Measurements from ENCODE around the gene TIGD4. TPM values are rescaled to one million over a fixed set of nuclear protein-coding genes. Genes with fewer than 3 reads are reported as not detected.

TIGD4 gene
- total and polyA plus RNA-seq, 4 donors, result 0.02 to 0.42 (median 0.23) TPM

GRCh38 chr4:152828122-152828521 is 48.6 kb upstream of the TIGD4 start:
- H3K36me3 ChIP-seq (ENCODE audit: control insufficient read depth in 4 of 4, insufficient read depth in 3 of 4, low read depth in 1 of 4, low read length in 3 of 4), result no peaks in the 10 kb centered on the region
- H3K27me3 ChIP-seq (ENCODE audit: control insufficient read depth in 4 of 4, insufficient read depth in 4 of 4, low read length in 3 of 4), result no peaks in the 10 kb centered on the region
- WGBS, result 97% methylated on average over 1 of the region's 1 CpG
- H3K4me3 ChIP-seq (ENCODE audit: low read depth in 1 of 3, low read length in 3 of 3), result no peak overlapping the region
- no peak for DNase-seq (ENCODE audit: low spot score)
- TF ChIP-seq FOXA1 (IDR thresholded peaks at IDR 0.05), result no peak
- H3K9me3 ChIP-seq (ENCODE audit: control insufficient read depth in 4 of 4, low read length in 3 of 4), result peaks cover 0 to 3% (median 0%) of the 10 kb centered on the region in 4 donors
- H3K9ac ChIP-seq (ENCODE audit: low read depth in 1 of 2, low read length in 2 of 2), result no peak overlapping the region
- no peaks in the 10 kb centered on the region for H3K4me1 ChIP-seq (ENCODE audit: control insufficient read depth in 4 of 4, insufficient read depth in 4 of 4, low read length in 3 of 4)
- H3K27ac ChIP-seq (ENCODE audit: low read depth in 1 of 2, low read length in 2 of 2), result no peak overlapping the region

- Histone ChIP-seq H3K4me3 (ENCODE audit: low read depth in 1 of 3, low read length in 3 of 3) (no peak overlapping the region), H3K9me3 (ENCODE audit: control insufficient read depth in 4 of 4, low read length in 3 of 4) (peaks cover 0 to 3% (median 0%) of the 10 kb centered on the region in 4 donors), H3K36me3 (ENCODE audit: control insufficient read depth in 4 of 4, insufficient read depth in 3 of 4, low read depth in 1 of 4, low read length in 3 of 4) (no peaks in the 10 kb centered on the region), H3K9ac (ENCODE audit: low read depth in 1 of 2, low read length in 2 of 2) (no peak overlapping the region), H3K4me1 (ENCODE audit: control insufficient read depth in 4 of 4, insufficient read depth in 4 of 4, low read length in 3 of 4) (no peaks in the 10 kb centered on the region), H3K27ac (ENCODE audit: low read depth in 1 of 2, low read length in 2 of 2) (no peak overlapping the region), H3K27me3 (ENCODE audit: control insufficient read depth in 4 of 4, insufficient read depth in 4 of 4, low read length in 3 of 4) (no peaks in the 10 kb centered on the region)
- TF ChIP-seq MAX (IDR thresholded peaks at IDR 0.05) (no peak), TAF1 (conservative IDR thresholded peaks at IDR 0.05) (no peak), REST (IDR thresholded peaks at IDR 0.05) (no peak), RAD21 (IDR thresholded peaks at IDR 0.05) (no peak), SP1 (IDR thresholded peaks at IDR 0.05) (no peak), GABPA (IDR thresholded peaks at IDR 0.05 in 1 of 2, conservative IDR thresholded peaks at IDR 0.05 in 1 of 2) (no peak), HNF4A (conservative IDR thresholded peaks at IDR 0.05) (no peak), ZBTB33 (IDR thresholded peaks at IDR 0.05) (no peak), HNF4G (IDR thresholded peaks at IDR 0.05) (no peak)
- no peak for DNase-seq (ENCODE audit: low spot score)
Measured at GRCh38 chr4:152825336-152825735, 45.8 kb upstream of the TIGD4 start.

GRCh38 chr4:152824561-152824960 is 45.0 kb upstream of the TIGD4 start:
- H3K27me3 ChIP-seq (ENCODE audit: control insufficient read depth in 4 of 4, insufficient read depth in 4 of 4, low read length in 3 of 4), result no peaks in the 10 kb centered on the region
- H3K4me1 ChIP-seq (ENCODE audit: control insufficient read depth in 4 of 4, insufficient read depth in 4 of 4, low read length in 3 of 4), result no peaks in the 10 kb centered on the region
- peaks cover 0 to 3% (median 0%) of the 10 kb centered on the region in 4 donors for H3K9me3 ChIP-seq (ENCODE audit: control insufficient read depth in 4 of 4, low read length in 3 of 4)
- no peak overlapping the region for H3K9ac ChIP-seq (ENCODE audit: low read depth in 1 of 2, low read length in 2 of 2)
- no peak overlapping the region for H3K4me3 ChIP-seq (ENCODE audit: low read depth in 1 of 3, low read length in 3 of 3)
- WGBS, result 97% methylated on average over 2 of the region's 2 CpGs
- DNase-seq (ENCODE audit: low spot score), result no peak
- H3K36me3 ChIP-seq (ENCODE audit: control insufficient read depth in 4 of 4, insufficient read depth in 3 of 4, low read depth in 1 of 4, low read length in 3 of 4), result no peaks in the 10 kb centered on the region
- H3K27ac ChIP-seq (ENCODE audit: low read depth in 1 of 2, low read length in 2 of 2), result no peak overlapping the region
- TF ChIP-seq FOXA1 (IDR thresholded peaks at IDR 0.05) (no peak), REST (IDR thresholded peaks at IDR 0.05) (no peak), CTCF (IDR thresholded peaks at IDR 0.05; ENCODE audit: low read depth, low read length, missing input control) (no peak), EGR1 (IDR thresholded peaks at IDR 0.05; ENCODE audit: low read depth in 2 of 2) (no peak), NR2F2 (IDR thresholded peaks at IDR 0.05) (no peak), ZBTB33 (IDR thresholded peaks at IDR 0.05) (no peak), ATF3 (IDR thresholded peaks at IDR 0.05) (no peak)
